Esophagus muscularis mucosa (tissue), 4 donors: ENCODE results near the gene ADGRV1.

Experiments used
- EP300 ChIP-seq: sonication (generic); formaldehyde crosslinking; IDR thresholded peaks from one replicate; pipeline ENCODE4 v1.6.1; 2017; ENCODE audit warnings: antibody characterized with exemption
- POLR2A ChIP-seq: fragments of 450-650 bp; IDR thresholded peaks from one replicate; pipeline ENCODE4 v1.6.1; 2017; ENCODE audit warnings: antibody characterized with exemption, moderate library complexity, mild to moderate bottlenecking, low read depth
- POLR2AphosphoS5 ChIP-seq, 2 donors: sonication (generic); formaldehyde crosslinking; IDR thresholded peaks; one replicate each; pipeline ENCODE4 v1.6.1; 2017; ENCODE audit warnings: antibody characterized with exemption in 2 of 2
- TF ChIP-seq, protein P1 (sequence below), 3 experiments: fragments of 200-600 bp in 2 of 3; fragments of 450-650 bp in 1 of 3; sonication (generic) in 2 of 3; IDR thresholded peaks; one replicate each; pipeline ENCODE4 v1.5.1; 2017 to 2019; ENCODE audit warnings: antibody characterized with exemption in 3 of 3, mild to moderate bottlenecking in 2 of 3, moderate library complexity in 1 of 3

DNA sequence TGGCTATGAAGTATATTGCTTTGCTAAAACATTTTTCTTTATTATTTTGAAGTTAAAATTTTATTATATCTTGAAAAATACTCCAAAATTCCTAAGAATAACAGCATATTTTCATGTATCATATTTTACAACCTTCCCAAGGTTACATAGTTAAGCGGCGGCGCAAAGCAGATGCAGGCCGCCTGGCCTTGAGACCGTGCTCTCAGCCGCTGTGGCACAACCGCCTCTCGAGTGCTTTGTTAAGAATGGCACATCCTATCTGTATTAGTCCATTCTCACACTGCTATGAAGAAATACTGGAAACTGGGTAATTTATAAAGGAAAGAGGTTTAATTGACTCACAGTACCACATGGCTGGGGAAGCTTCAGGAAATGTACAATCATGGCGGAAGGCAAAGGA lies 595.7 kb downstream of the ADGRV1 start:
- TF ChIP-seq EP300 (no peak), POLR2A (no peak), POLR2AphosphoS5 (IDR thresholded peaks at IDR 0.05) (no peak)
- TF ChIP-seq, protein P1, sequence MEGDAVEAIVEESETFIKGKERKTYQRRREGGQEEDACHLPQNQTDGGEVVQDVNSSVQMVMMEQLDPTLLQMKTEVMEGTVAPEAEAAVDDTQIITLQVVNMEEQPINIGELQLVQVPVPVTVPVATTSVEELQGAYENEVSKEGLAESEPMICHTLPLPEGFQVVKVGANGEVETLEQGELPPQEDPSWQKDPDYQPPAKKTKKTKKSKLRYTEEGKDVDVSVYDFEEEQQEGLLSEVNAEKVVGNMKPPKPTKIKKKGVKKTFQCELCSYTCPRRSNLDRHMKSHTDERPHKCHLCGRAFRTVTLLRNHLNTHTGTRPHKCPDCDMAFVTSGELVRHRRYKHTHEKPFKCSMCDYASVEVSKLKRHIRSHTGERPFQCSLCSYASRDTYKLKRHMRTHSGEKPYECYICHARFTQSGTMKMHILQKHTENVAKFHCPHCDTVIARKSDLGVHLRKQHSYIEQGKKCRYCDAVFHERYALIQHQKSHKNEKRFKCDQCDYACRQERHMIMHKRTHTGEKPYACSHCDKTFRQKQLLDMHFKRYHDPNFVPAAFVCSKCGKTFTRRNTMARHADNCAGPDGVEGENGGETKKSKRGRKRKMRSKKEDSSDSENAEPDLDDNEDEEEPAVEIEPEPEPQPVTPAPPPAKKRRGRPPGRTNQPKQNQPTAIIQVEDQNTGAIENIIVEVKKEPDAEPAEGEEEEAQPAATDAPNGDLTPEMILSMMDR (IDR thresholded peaks at IDR 0.05): no peak
